ENCODE results near the gene UXT.

GRCh38 chrX:47618923-47619485 is 40.0 kb downstream of the UXT start:
- TF ChIP-seq POLR2A (conservative IDR thresholded peaks at IDR 0.05) (no peak), ZNF3 (CRISPR knock-in tag; IDR thresholded peaks at IDR 0.05) (no peak), ZFP30 (CRISPR knock-in tag; IDR thresholded peaks at IDR 0.05; ENCODE audit: borderline replicate concordance) (no peak), MEIS2 (IDR thresholded peaks at IDR 0.05; ENCODE audit: partially characterized antibody) (no peak), ETV5 (CRISPR knock-in tag; IDR thresholded peaks at IDR 0.05; ENCODE audit: low read depth) (no peak)
- TF ChIP-seq, protein P1, sequence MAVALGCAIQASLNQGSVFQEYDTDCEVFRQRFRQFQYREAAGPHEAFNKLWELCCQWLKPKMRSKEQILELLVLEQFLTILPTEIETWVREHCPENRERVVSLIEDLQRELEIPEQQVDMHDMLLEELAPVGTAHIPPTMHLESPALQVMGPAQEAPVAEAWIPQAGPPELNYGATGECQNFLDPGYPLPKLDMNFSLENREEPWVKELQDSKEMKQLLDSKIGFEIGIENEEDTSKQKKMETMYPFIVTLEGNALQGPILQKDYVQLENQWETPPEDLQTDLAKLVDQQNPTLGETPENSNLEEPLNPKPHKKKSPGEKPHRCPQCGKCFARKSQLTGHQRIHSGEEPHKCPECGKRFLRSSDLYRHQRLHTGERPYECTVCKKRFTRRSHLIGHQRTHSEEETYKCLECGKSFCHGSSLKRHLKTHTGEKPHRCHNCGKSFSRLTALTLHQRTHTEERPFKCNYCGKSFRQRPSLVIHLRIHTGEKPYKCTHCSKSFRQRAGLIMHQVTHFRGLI (CRISPR knock-in tag; IDR thresholded peaks at IDR 0.05) = no peak
- TF ChIP-seq, protein P2, sequence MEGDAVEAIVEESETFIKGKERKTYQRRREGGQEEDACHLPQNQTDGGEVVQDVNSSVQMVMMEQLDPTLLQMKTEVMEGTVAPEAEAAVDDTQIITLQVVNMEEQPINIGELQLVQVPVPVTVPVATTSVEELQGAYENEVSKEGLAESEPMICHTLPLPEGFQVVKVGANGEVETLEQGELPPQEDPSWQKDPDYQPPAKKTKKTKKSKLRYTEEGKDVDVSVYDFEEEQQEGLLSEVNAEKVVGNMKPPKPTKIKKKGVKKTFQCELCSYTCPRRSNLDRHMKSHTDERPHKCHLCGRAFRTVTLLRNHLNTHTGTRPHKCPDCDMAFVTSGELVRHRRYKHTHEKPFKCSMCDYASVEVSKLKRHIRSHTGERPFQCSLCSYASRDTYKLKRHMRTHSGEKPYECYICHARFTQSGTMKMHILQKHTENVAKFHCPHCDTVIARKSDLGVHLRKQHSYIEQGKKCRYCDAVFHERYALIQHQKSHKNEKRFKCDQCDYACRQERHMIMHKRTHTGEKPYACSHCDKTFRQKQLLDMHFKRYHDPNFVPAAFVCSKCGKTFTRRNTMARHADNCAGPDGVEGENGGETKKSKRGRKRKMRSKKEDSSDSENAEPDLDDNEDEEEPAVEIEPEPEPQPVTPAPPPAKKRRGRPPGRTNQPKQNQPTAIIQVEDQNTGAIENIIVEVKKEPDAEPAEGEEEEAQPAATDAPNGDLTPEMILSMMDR (IDR thresholded peaks at IDR 0.05 in 2 of 3, conservative IDR thresholded peaks at IDR 0.05 in 1 of 3; ENCODE audit: insufficient read depth in 2 of 3, low read depth in 1 of 3, low read length in 3 of 3) = no peak
